T-helper 1 cell treated with Interleukin-12 subunit alpha and Interleukin-12 subunit beta and Interleukin-4 antibody, amounts not matched to agents 30 μg/mL and 1 μg/mL, for 36 hours (primary cell): ENCODE measurements around the gene AP4M1.

ENCODE experiments used
- H3K27ac Mint-ChIP-seq: one replicate; pipeline ENCODE4 v1.8.0; 2021; ENCODE audit warnings: mild to moderate bottlenecking, mixed read lengths
- H3K27me3 Mint-ChIP-seq: one replicate; pipeline ENCODE4 v1.8.0; 2021; ENCODE audit warnings: low read depth, mixed read lengths
- H3K36me3 Mint-ChIP-seq: one replicate; pipeline ENCODE4 v1.8.0; 2021; ENCODE audit warnings: low read depth, mixed read lengths
- H3K4me1 Mint-ChIP-seq: one replicate; pipeline ENCODE4 v1.8.0; 2021; ENCODE audit warnings: low read depth, mixed read lengths
- H3K4me3 Mint-ChIP-seq: one replicate; pipeline ENCODE4 v1.8.0; 2021; ENCODE audit warnings: mild to moderate bottlenecking, moderate library complexity, mixed read lengths
- H3K9me3 Mint-ChIP-seq: one replicate; pipeline ENCODE4 v1.8.0; 2021; ENCODE audit warnings: mixed read lengths

AP4M1 gene

GRCh38 chr7:100093054-100093453 is 8.4 kb upstream of the AP4M1 start:
- Mint-ChIP-seq H3K27me3 (no peaks in the 10 kb centered on the region), H3K27ac (no peak overlapping the region), H3K9me3 (no peaks in the 10 kb centered on the region), H3K4me1 (peaks cover 15% of the 10 kb centered on the region), H3K4me3 (no peak overlapping the region), H3K36me3 (peaks cover 62% of the 10 kb centered on the region)

GRCh38 chr7:100093498-100093897 is 7.9 kb upstream of the AP4M1 start:
- H3K27ac Mint-ChIP-seq: no peak overlapping the region
- H3K36me3 Mint-ChIP-seq: peaks cover 66% of the 10 kb centered on the region
- H3K4me1 Mint-ChIP-seq: peaks cover 18% of the 10 kb centered on the region
- no peak overlapping the region for H3K4me3 Mint-ChIP-seq
- no peaks in the 10 kb centered on the region for H3K27me3 Mint-ChIP-seq
- H3K9me3 Mint-ChIP-seq: no peaks in the 10 kb centered on the region

GRCh38 chr7:100093925-100094486 is 7.4 kb upstream of the AP4M1 start:
- Mint-ChIP-seq H3K4me3 (no peak overlapping the region), H3K9me3 (no peaks in the 10 kb centered on the region), H3K36me3 (peaks cover 71% of the 10 kb centered on the region), H3K4me1 (peaks cover 23% of the 10 kb centered on the region), H3K27ac (no peak overlapping the region), H3K27me3 (no peaks in the 10 kb centered on the region)

GRCh38 chr7:100095289-100095688 is 6.2 kb upstream of the AP4M1 start:
- Mint-ChIP-seq H3K4me1 (peaks cover 28% of the 10 kb centered on the region), H3K9me3 (no peaks in the 10 kb centered on the region), H3K36me3 (peaks cover 83% of the 10 kb centered on the region), H3K4me3 (no peak overlapping the region), H3K27me3 (no peaks in the 10 kb centered on the region), H3K27ac (no peak overlapping the region)

GRCh38 chr7:100095704-100096103 is 5.7 kb upstream of the AP4M1 start:
- H3K9me3 Mint-ChIP-seq: no peaks in the 10 kb centered on the region
- no peak overlapping the region for H3K4me3 Mint-ChIP-seq

GRCh38 chr7:100098913-100099312 is 2.5 kb upstream of the AP4M1 start:
- peak overlapping the region; percentile 91 for H3K4me3 Mint-ChIP-seq
- peaks cover 34% of the 10 kb centered on the region for H3K4me1 Mint-ChIP-seq
- no peaks in the 10 kb centered on the region for H3K27me3 Mint-ChIP-seq
- no peaks in the 10 kb centered on the region for H3K9me3 Mint-ChIP-seq
- peak overlapping the region; percentile 88 for H3K27ac Mint-ChIP-seq
- peaks cover 52% of the 10 kb centered on the region for H3K36me3 Mint-ChIP-seq

More at GRCh38 chr7:100095704-100096103, 5.7 kb upstream of the AP4M1 start:
- H3K27ac Mint-ChIP-seq: peak overlapping the region; percentile 59
- peaks cover 79% of the 10 kb centered on the region for H3K36me3 Mint-ChIP-seq
- peaks cover 28% of the 10 kb centered on the region for H3K4me1 Mint-ChIP-seq
- no peaks in the 10 kb centered on the region for H3K27me3 Mint-ChIP-seq

GRCh38 chr7:100099452-100099851 is 2.0 kb upstream of the AP4M1 start:
- Mint-ChIP-seq H3K36me3 (peaks cover 51% of the 10 kb centered on the region), H3K27ac (peak overlapping the region; percentile 88), H3K4me3 (peak overlapping the region; percentile 91), H3K9me3 (no peaks in the 10 kb centered on the region), H3K4me1 (peaks cover 35% of the 10 kb centered on the region), H3K27me3 (no peaks in the 10 kb centered on the region)

- Mint-ChIP-seq H3K4me1 (peaks cover 35% of the 10 kb centered on the region), H3K36me3 (peaks cover 47% of the 10 kb centered on the region), H3K27ac (peak overlapping the region; percentile 90), H3K4me3 (peak overlapping the region; percentile 91), H3K27me3 (no peaks in the 10 kb centered on the region), H3K9me3 (no peaks in the 10 kb centered on the region)
Measured at GRCh38 chr7:100100420-100101015, 925 bp upstream of the AP4M1 start.

GRCh38 chr7:100102950-100103840 is 1.8 kb downstream of the AP4M1 start:
- Mint-ChIP-seq H3K27me3 (no peaks in the 10 kb centered on the region), H3K36me3 (peaks cover 25% of the 10 kb centered on the region), H3K4me1 (peaks cover 32% of the 10 kb centered on the region), H3K9me3 (no peaks in the 10 kb centered on the region), H3K27ac (no peak overlapping the region), H3K4me3 (peak overlapping the region; percentile 83)

GRCh38 chr7:100105534-100105933 is 4.1 kb downstream of the AP4M1 start:
- Mint-ChIP-seq H3K27ac (no peak overlapping the region), H3K36me3 (peaks cover 11% of the 10 kb centered on the region), H3K4me1 (peaks cover 11% of the 10 kb centered on the region), H3K9me3 (no peaks in the 10 kb centered on the region), H3K27me3 (no peaks in the 10 kb centered on the region), H3K4me3 (no peak overlapping the region)

- Mint-ChIP-seq H3K27ac (peak overlapping the region; percentile 31), H3K9me3 (no peaks in the 10 kb centered on the region), H3K27me3 (no peaks in the 10 kb centered on the region), H3K36me3 (peaks cover 14% of the 10 kb centered on the region), H3K4me1 (peaks cover 11% of the 10 kb centered on the region), H3K4me3 (no peak overlapping the region)
Measured at GRCh38 chr7:100106633-100107032, 5.2 kb downstream of the AP4M1 start.

GRCh38 chr7:100107125-100107737 is 5.8 kb downstream of the AP4M1 start:
- H3K4me3 Mint-ChIP-seq: no peak overlapping the region
- no peaks in the 10 kb centered on the region for H3K27me3 Mint-ChIP-seq
- H3K27ac Mint-ChIP-seq: no peak overlapping the region
- H3K4me1 Mint-ChIP-seq: peaks cover 11% of the 10 kb centered on the region
- H3K36me3 Mint-ChIP-seq: peaks cover 14% of the 10 kb centered on the region
- no peaks in the 10 kb centered on the region for H3K9me3 Mint-ChIP-seq

- Mint-ChIP-seq H3K4me1 (peaks cover 5% of the 10 kb centered on the region), H3K9me3 (no peaks in the 10 kb centered on the region), H3K36me3 (peaks cover 14% of the 10 kb centered on the region), H3K27me3 (no peaks in the 10 kb centered on the region), H3K27ac (no peak overlapping the region), H3K4me3 (no peak overlapping the region)
Measured at GRCh38 chr7:100107890-100108289, 6.4 kb downstream of the AP4M1 start.

GRCh38 chr7:100109521-100110163 is 8.2 kb downstream of the AP4M1 start:
- Mint-ChIP-seq H3K4me3 (no peak overlapping the region), H3K27ac (no peak overlapping the region), H3K36me3 (peaks cover 17% of the 10 kb centered on the region), H3K9me3 (no peaks in the 10 kb centered on the region), H3K27me3 (no peaks in the 10 kb centered on the region), H3K4me1 (no peaks in the 10 kb centered on the region)
